ENCODE data around the gene C10orf67. TPM values are rescaled to one million over a fixed set of nuclear protein-coding genes. Genes with fewer than 3 reads are reported as not detected.

Gene C10orf67
- total and polyA plus RNA-seq, 11 donors: 0.12 to 1.00 (median 0.43) TPM

GRCh38 chr10:23193435-23194074 is 151.0 kb downstream of the C10orf67 start:
- Histone ChIP-seq H3K4me3 (no peak overlapping the region), H3K4me1 (peaks cover 0 to 34% (median 6%) of the 10 kb centered on the region in 12 donors), H3K36me3 (no peaks in the 10 kb centered on the region), H3K9me3 (no peaks in the 10 kb centered on the region), H3K27ac (no peak overlapping the region), H3K27me3 (peaks cover 45 to 96% (median 71%) of the 10 kb centered on the region in 9 donors)
- WGBS, 4 donors: 2 to 5% (median 4%) methylated on average over 19 of the region's 19 CpGs
- no peak for ATAC-seq
- no peak for DNase-seq
- intact Hi-C loops (cut with DNase I): no loop called here
- TF ChIP-seq POLR2A (IDR thresholded peaks at IDR 0.05) (no peak), CTCF (IDR thresholded peaks at IDR 0.05) (no peak)

- Histone ChIP-seq H3K27me3 (peaks cover 43 to 97% (median 65%) of the 10 kb centered on the region in 9 donors), H3K4me1 (peaks cover 0 to 34% (median 6%) of the 10 kb centered on the region in 12 donors), H3K9me3 (no peaks in the 10 kb centered on the region), H3K4me3 (peak overlapping the region in 1 of 12 donors; percentile 16), H3K36me3 (no peaks in the 10 kb centered on the region), H3K27ac (no peak overlapping the region)
- no peak for ATAC-seq
- intact Hi-C loops (cut with DNase I): no loop called here
- DNase-seq: no peak
- WGBS, 4 donors: 0 to 2% (median 2%) methylated on average over 30 to 100 of the region's 100 CpGs
- TF ChIP-seq CTCF (IDR thresholded peaks at IDR 0.05): no peak
These were observed 151.7 kb downstream of the C10orf67 start for GRCh38 chr10:23192712-23193434.

- Histone ChIP-seq H3K36me3 (no peaks in the 10 kb centered on the region), H3K4me3 (peak within 1 kb of the TSS in 1 of 12 donors; percentile 16), H3K27ac (no peak within 1 kb of the TSS), H3K9me3 (no peaks in the 10 kb centered on the region), H3K27me3 (peaks cover 48 to 97% (median 65%) of the 10 kb centered on the region in 9 donors), H3K4me1 (peaks cover 0 to 34% (median 6%) of the 10 kb centered on the region in 12 donors)
- intact Hi-C loops (cut with DNase I): no loop called here
- TF ChIP-seq CTCF (IDR thresholded peaks at IDR 0.05) (no peak), POLR2A (IDR thresholded peaks at IDR 0.05) (no peak)
- ATAC-seq (peak in 1 of 4 donors; percentile 20), DNase-seq (no peak)
- 1 to 2% (median 2%) methylated on average over 23 to 107 of the region's 107 CpGs for WGBS, 4 donors
These were observed 152.6 kb downstream of the C10orf67 start, which contains the start of gene PTF1A for GRCh38 chr10:23191764-23192711. PTF1A (plus strand) TSS chr10:23192312; CDS start chr10:23192531, 219 bp downstream.
